Amniotic epithelial cell (primary cell): Measurements from ENCODE around the gene SLC5A12.
"Not testable (repeated sequence)": the region's sequence is repeated elsewhere in the genome, so short reads cannot be mapped to it uniquely, and the experiment has no call there.

Experiments
- DNase-seq: peaks from one replicate; pipeline ENCODE4 v3.0.0-alpha.2; 2010; ENCODE audit warnings: low read depth

Gene SLC5A12

GRCh38 chr11:26651916-26652315 is 69.9 kb downstream of the SLC5A12 start:
- DNase-seq, result no peak

DNA sequence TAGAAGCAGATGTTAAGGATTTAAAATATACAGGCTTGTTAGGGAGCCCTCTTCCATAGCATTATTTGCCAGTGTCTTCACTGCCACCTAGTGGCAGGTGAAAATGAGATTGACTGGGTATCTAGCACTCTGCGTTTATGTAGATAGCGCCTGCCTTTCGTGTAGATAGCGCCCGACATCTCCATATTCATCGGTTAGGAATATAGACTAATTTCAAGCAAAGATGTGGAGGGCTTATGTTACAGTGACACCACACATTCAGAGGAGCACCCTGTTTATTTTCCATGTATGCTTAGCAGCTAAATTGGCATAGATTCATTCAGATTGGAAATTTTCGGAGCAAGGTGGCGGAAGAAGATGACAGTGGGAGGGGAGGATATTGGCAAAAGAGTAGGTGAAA is 72.0 kb downstream of the SLC5A12 start:
- peak; percentile 66 for DNase-seq

DNA sequence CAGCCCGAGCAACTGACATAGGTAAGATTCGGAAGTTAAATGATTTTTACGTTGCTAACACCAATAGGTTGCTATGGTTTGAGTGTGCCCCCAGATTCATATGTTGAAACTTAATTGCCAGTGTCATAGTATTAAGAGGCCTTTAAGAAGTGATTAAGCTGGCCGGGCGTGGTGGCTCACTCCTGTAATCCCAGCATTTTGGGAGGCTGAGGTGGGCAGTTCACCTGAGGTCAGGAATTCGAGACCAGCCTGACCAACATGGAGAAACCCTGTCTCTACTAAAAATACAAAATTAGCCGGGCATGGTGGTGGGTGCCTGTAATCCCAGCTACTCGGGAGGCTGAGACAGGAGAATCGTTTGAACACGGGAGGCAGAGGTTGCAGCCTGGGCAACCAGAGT is 78.5 kb downstream of the SLC5A12 start:
- DNase-seq, result not testable (repeated sequence)

DNA sequence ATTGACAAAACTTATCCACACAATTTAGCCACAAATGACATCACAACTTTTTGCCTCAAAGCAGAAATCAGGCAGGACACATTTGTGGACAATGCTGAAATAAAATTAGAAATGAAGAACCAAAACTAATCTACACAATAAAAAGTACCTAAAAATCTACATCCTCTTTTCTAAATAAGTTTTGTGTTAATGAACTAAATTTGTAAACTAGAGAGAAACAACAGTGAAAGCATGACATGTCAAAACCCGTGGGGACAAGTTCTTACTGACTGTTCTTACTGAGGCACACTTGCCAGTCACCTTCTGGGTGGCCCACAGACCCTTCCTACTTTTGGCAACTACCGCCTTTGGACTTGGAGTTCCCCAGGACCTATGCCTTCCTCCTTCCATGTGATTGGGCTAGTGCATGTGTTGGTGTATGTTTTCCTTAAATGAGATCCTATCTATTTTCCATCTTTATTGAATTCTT is 89.1 kb downstream of the SLC5A12 start:
- DNase-seq, result no peak

DNA sequence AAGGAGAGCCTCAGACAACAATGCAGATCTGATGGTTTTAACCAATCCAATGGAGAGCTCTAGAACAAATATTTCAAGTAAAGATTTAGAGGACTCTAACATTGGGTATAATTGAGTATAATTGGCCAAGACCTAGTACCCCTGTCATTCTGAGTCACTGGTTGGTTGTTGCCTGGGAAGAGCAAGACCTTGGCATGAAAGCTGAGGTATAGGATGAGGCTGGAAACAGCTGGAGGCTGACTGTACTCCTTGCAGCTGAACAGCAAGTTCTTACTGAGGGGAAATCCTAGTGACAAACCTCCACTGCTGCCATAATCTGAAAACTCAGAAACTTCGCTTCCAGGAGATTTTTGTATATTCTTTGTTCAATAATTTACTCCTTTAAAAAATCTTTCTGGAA is 95.5 kb downstream of the SLC5A12 start:
- peak; percentile 9 for DNase-seq

- peak; percentile 60 for DNase-seq
These were observed 98.7 kb downstream of the SLC5A12 start for GRCh38 chr11:26623076-26623659.

DNA sequence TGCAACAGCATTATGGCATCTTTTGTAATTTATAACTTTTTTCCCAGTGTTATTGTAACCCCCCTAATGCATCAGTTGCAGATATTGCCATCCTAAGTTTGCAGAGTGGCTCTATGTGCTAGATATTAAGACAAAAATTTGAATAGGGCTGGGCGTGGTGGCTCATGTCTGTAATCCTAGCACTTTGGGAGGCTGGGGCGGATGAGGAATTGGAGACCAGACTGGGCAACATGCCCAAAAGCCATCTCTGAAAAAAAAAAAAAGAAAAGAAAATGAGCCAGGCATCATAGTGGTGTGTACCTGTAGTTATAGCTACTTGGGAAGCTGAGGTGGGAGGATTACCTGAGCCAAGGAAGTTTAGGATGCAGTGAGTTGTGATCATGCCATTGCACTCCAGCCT is 99.7 kb downstream of the SLC5A12 start:
- DNase-seq, result no peak

DNA sequence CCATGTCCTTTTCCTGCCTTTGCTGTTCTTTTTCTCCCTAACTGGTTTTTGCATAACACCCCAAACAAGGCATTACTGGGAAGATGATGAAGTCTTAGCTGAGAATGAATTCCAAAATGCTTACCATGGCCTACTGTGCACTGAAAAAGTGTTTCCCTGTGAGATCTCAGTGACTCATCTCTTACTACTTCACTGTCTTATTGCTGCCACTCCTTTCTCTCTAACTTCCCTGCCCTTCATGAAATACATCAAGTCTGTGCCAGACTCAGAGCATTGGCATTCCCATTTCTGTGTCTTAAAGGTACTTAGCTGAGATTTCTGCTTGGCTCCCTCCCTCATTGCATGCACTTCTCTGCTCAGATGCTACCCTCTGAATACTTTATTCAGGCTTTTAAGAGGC is 100.7 kb downstream of the SLC5A12 start:
- DNase-seq, result peak; percentile 88

GRCh38 chr11:26620282-26621045 is 101.4 kb downstream of the SLC5A12 start:
- DNase-seq, result no peak

- DNase-seq, result no peak
These were observed 103.4 kb downstream of the SLC5A12 start for GRCh38 chr11:26618441-26618840.
